ENCODE measurements around the gene ZNF846.
"Not testable (repeated sequence)": the region's sequence is repeated elsewhere in the genome, so short reads cannot be mapped to it uniquely, and the experiment has no call there.

The ZNF846 gene

GRCh38 chr19:9785367-9786331 is 17.1 kb upstream of the ZNF846 start:
- peak; percentile 96 for DNase-seq (ENCODE audit: extremely low read depth in 1 of 2, low read depth in 1 of 2)

GRCh38 chr19:9784163-9784496 is 15.6 kb upstream of the ZNF846 start:
- not testable (repeated sequence) for DNase-seq (ENCODE audit: extremely low read depth in 1 of 2, low read depth in 1 of 2)

GRCh38 chr19:9782338-9782737 is 13.8 kb upstream of the ZNF846 start:
- DNase-seq (ENCODE audit: extremely low read depth in 1 of 2, low read depth in 1 of 2): no peak

GRCh38 chr19:9757544-9758501 is 10.7 kb downstream of the ZNF846 start:
- no peak for DNase-seq (ENCODE audit: extremely low read depth in 1 of 2, low read depth in 1 of 2)

GRCh38 chr19:9752701-9753443 is 15.7 kb downstream of the ZNF846 start:
- no peak for DNase-seq (ENCODE audit: extremely low read depth in 1 of 2, low read depth in 1 of 2)

- no peak for DNase-seq (ENCODE audit: extremely low read depth in 1 of 2, low read depth in 1 of 2)
Observed at GRCh38 chr19:9751446-9751845, 17.1 kb downstream of the ZNF846 start.

GRCh38 chr19:9741476-9742171 is 26.9 kb downstream of the ZNF846 start:
- DNase-seq (ENCODE audit: extremely low read depth in 1 of 2, low read depth in 1 of 2): no peak

- DNase-seq (ENCODE audit: extremely low read depth in 1 of 2, low read depth in 1 of 2): no peak
Observed at GRCh38 chr19:9735986-9736385, 32.6 kb downstream of the ZNF846 start.

GRCh38 chr19:9730056-9730455 is 38.5 kb downstream of the ZNF846 start:
- not testable (repeated sequence) for DNase-seq (ENCODE audit: extremely low read depth in 1 of 2, low read depth in 1 of 2)

GRCh38 chr19:9729162-9729561 is 39.4 kb downstream of the ZNF846 start:
- DNase-seq (ENCODE audit: extremely low read depth in 1 of 2, low read depth in 1 of 2): no peak

GRCh38 chr19:9727644-9728043 is 40.9 kb downstream of the ZNF846 start:
- DNase-seq (ENCODE audit: extremely low read depth in 1 of 2, low read depth in 1 of 2): no peak

- not testable (repeated sequence) for DNase-seq (ENCODE audit: extremely low read depth in 1 of 2, low read depth in 1 of 2)
Observed at GRCh38 chr19:9725508-9726201, 42.9 kb downstream of the ZNF846 start.

GRCh38 chr19:9724157-9724556 is 44.4 kb downstream of the ZNF846 start:
- no peak for DNase-seq (ENCODE audit: extremely low read depth in 1 of 2, low read depth in 1 of 2)

GRCh38 chr19:9721861-9722260 is 46.7 kb downstream of the ZNF846 start:
- no peak for DNase-seq (ENCODE audit: extremely low read depth in 1 of 2, low read depth in 1 of 2)

- DNase-seq (ENCODE audit: extremely low read depth in 1 of 2, low read depth in 1 of 2): no peak
Observed at GRCh38 chr19:9720541-9720940, 48.0 kb downstream of the ZNF846 start.

- DNase-seq (ENCODE audit: extremely low read depth in 1 of 2, low read depth in 1 of 2): no peak
Observed at GRCh38 chr19:9711815-9712214, 56.7 kb downstream of the ZNF846 start.

GRCh38 chr19:9709305-9709704 is 59.2 kb downstream of the ZNF846 start:
- no peak for DNase-seq (ENCODE audit: extremely low read depth in 1 of 2, low read depth in 1 of 2)

- no peak for DNase-seq (ENCODE audit: extremely low read depth in 1 of 2, low read depth in 1 of 2)
Observed at GRCh38 chr19:9705836-9706235, 62.7 kb downstream of the ZNF846 start.

- no peak for DNase-seq (ENCODE audit: extremely low read depth in 1 of 2, low read depth in 1 of 2)
Observed at GRCh38 chr19:9702186-9702585, 66.4 kb downstream of the ZNF846 start.

Data from activated CD8-positive, alpha-beta memory T cell treated with anti-CD3 and anti-CD28 coated beads for 1 hour (primary cell).